ENCODE results near the gene PA2G4. TPM values are rescaled to one million over a fixed set of nuclear protein-coding genes. Genes with fewer than 3 reads are reported as not detected.

PA2G4 gene
- total RNA-seq, 6 experiments from 2014 or later, result 144 to 190 (median 177) TPM

GRCh38 chr12:56086608-56087007, 17.8 kb upstream of the PA2G4 start:
- H3K27me3 Mint-ChIP-seq (ENCODE audit: insufficient read depth), result peaks cover 15% of the 10 kb centered on the region
- no peaks in the 10 kb centered on the region for H3K4me1 Mint-ChIP-seq (ENCODE audit: low read depth)
- no peaks in the 10 kb centered on the region for H3K36me3 Mint-ChIP-seq (ENCODE audit: low read depth)
- no peak overlapping the region for H3K27ac Mint-ChIP-seq
- no peak for DNase-seq
- H3K4me3 Mint-ChIP-seq, result no peak overlapping the region
- H3K9me3 Mint-ChIP-seq, result no peaks in the 10 kb centered on the region
- no peak for TF ChIP-seq CTCF (IDR thresholded peaks at IDR 0.05)

GRCh38 chr12:56087220-56087619, 17.1 kb upstream of the PA2G4 start:
- Mint-ChIP-seq H3K27ac (no peak overlapping the region), H3K4me1 (ENCODE audit: low read depth) (no peaks in the 10 kb centered on the region), H3K9me3 (no peaks in the 10 kb centered on the region), H3K4me3 (no peak overlapping the region), H3K27me3 (ENCODE audit: insufficient read depth) (peaks cover 10% of the 10 kb centered on the region), H3K36me3 (ENCODE audit: low read depth) (no peaks in the 10 kb centered on the region)
- DNase-seq, result no peak
- TF ChIP-seq CTCF (IDR thresholded peaks at IDR 0.05), result no peak

GRCh38 chr12:56097738-56098137, 6.6 kb upstream of the PA2G4 start:
- H3K4me1 Mint-ChIP-seq (ENCODE audit: low read depth), result peaks cover under 1% of the 10 kb centered on the region; the same call in 1 of the 2 replicates
- no peak overlapping the region for H3K27ac Mint-ChIP-seq
- H3K27me3 Mint-ChIP-seq (ENCODE audit: insufficient read depth), result peaks cover 41% of the 10 kb centered on the region
- no peak for DNase-seq
- TF ChIP-seq CTCF (IDR thresholded peaks at IDR 0.05), result no peak
- no peaks in the 10 kb centered on the region; the same call in 1 of the 2 replicates for H3K9me3 Mint-ChIP-seq
- H3K4me3 Mint-ChIP-seq, result no peak overlapping the region
- H3K36me3 Mint-ChIP-seq (ENCODE audit: low read depth), result no peaks in the 10 kb centered on the region

- H3K27ac Mint-ChIP-seq, result no peak overlapping the region
- no peak for DNase-seq
- no peak overlapping the region for H3K4me3 Mint-ChIP-seq
- peaks cover 9% of the 10 kb centered on the region for H3K4me1 Mint-ChIP-seq (ENCODE audit: low read depth)
- no peaks in the 10 kb centered on the region for H3K36me3 Mint-ChIP-seq (ENCODE audit: low read depth)
- no peak for TF ChIP-seq CTCF (IDR thresholded peaks at IDR 0.05)
- peaks cover 37% of the 10 kb centered on the region for H3K27me3 Mint-ChIP-seq (ENCODE audit: insufficient read depth)
- H3K9me3 Mint-ChIP-seq, result no peaks in the 10 kb centered on the region
These were observed 5.8 kb upstream of the PA2G4 start for GRCh38 chr12:56098592-56098991.

GRCh38 chr12:56099787-56100186, 4.6 kb upstream of the PA2G4 start:
- TF ChIP-seq CTCF (IDR thresholded peaks at IDR 0.05), result no peak
- no peak for DNase-seq
- Mint-ChIP-seq H3K4me3 (no peak overlapping the region), H3K9me3 (no peaks in the 10 kb centered on the region), H3K4me1 (ENCODE audit: low read depth) (peaks cover 14% of the 10 kb centered on the region), H3K27me3 (ENCODE audit: insufficient read depth) (peaks cover 30% of the 10 kb centered on the region), H3K36me3 (ENCODE audit: low read depth) (peaks cover 4% of the 10 kb centered on the region; the same call in 1 of the 2 replicates), H3K27ac (no peak overlapping the region)

- peaks cover 10% of the 10 kb centered on the region; the same call in 1 of the 2 replicates for H3K36me3 Mint-ChIP-seq (ENCODE audit: low read depth)
- no peak overlapping the region for H3K4me3 Mint-ChIP-seq
- TF ChIP-seq CTCF (IDR thresholded peaks at IDR 0.05), result no peak
- no peak for DNase-seq
- no peak overlapping the region for H3K27ac Mint-ChIP-seq
- no peaks in the 10 kb centered on the region for H3K9me3 Mint-ChIP-seq
- peaks cover 21% of the 10 kb centered on the region for H3K4me1 Mint-ChIP-seq (ENCODE audit: low read depth)
- H3K27me3 Mint-ChIP-seq (ENCODE audit: insufficient read depth), result peaks cover 18% of the 10 kb centered on the region
These were observed 3.3 kb upstream of the PA2G4 start for GRCh38 chr12:56101045-56101444.

Data from HFFc6 (cell line).